IMR-90 (cell line): ENCODE results near the gene ABCC9. TPM values are rescaled to one million over a fixed set of nuclear protein-coding genes. Genes with fewer than 3 reads are reported as not detected.

Experiments used
- ATAC-seq: fragments of 200-7000 bp; cut with Tn5 transposase; 2 replicates; pipeline ENCODE4 v1.9.1; 2020; ENCODE audit warnings: low read depth, mild to moderate bottlenecking, moderate library complexity
- BruUV-seq: library from RNA; stranded (reverse); fragments of 400-500 nt; replicated peaks from 2 replicates; lab custom pipeline; 2021; lab: Mats Ljungman, UMichigan
- CTCF ChIA-PET: fragments of 300-600 bp; formaldehyde crosslinking; extraction: SDS; loops from one replicate; lab custom pipeline; 2021; ENCODE audit warnings: antibody characterized with exemption; lab: Yijun Ruan, JAX
- POLR2A ChIA-PET: fragments of 300-600 bp; sonication (Branson Sonifier 250); formaldehyde crosslinking; loops from one replicate; lab custom pipeline; 2022; ENCODE audit warnings: antibody characterized with exemption; ENCODE audit not compliant: unreplicated experiment; lab: Charles Lee
- DNase-seq: peaks from one replicate; pipeline ENCODE4 v3.0.0; 2013
- H2AFZ ChIP-seq: replicated peaks from 2 replicates; pipeline ENCODE3; 2013; ENCODE audit warnings: low read length, mild to moderate bottlenecking; ENCODE audit not compliant: poor library complexity
- H2AK5ac ChIP-seq: 2 replicates; pipeline ENCODE4 v1.6.1; 2013; ENCODE audit warnings: low read depth, low read length, inconsistent platforms
- H2AK9ac ChIP-seq: replicated peaks from 2 replicates; pipeline ENCODE3; 2013; ENCODE audit warnings: mild to moderate bottlenecking, low read depth, low read length, moderate library complexity; ENCODE audit not compliant: poor library complexity
- H2BK120ac ChIP-seq: 2 replicates; pipeline ENCODE4 v1.6.1; 2013; ENCODE audit warnings: low read depth, low read length, inconsistent platforms
- H2BK15ac ChIP-seq: 3 replicates; pipeline ENCODE4 v1.6.1; 2013; ENCODE audit warnings: low read depth, low read length, inconsistent platforms
- H2BK20ac ChIP-seq: 2 replicates; pipeline ENCODE4 v1.6.1; 2013; ENCODE audit warnings: low read depth, mild to moderate bottlenecking, inconsistent platforms, low read length, moderate library complexity
- H2BK5ac ChIP-seq: 2 replicates; pipeline ENCODE4 v1.6.1; 2013; ENCODE audit warnings: mild to moderate bottlenecking, low read depth, low read length, inconsistent platforms; ENCODE audit not compliant: poor library complexity, severe bottlenecking
- H3K14ac ChIP-seq: replicated peaks from 2 replicates; pipeline ENCODE4 v1.6.1; 2013; ENCODE audit warnings: low read depth, low read length, inconsistent platforms
- H3K18ac ChIP-seq: 2 replicates; pipeline ENCODE4 v1.6.1; 2013; ENCODE audit warnings: low read depth, low read length, control low read depth
- H3K23ac ChIP-seq: 2 replicates; pipeline ENCODE4 v1.6.1; 2013; ENCODE audit warnings: low read depth, low read length, inconsistent platforms
- H3K27ac ChIP-seq: 2 replicates; pipeline ENCODE4 v1.5.1; 2013; ENCODE audit warnings: mild to moderate bottlenecking, control low read depth, low read length; ENCODE audit not compliant: insufficient read depth
- H3K27me3 ChIP-seq: 2 replicates; pipeline ENCODE4 v1.6.1; 2013; ENCODE audit warnings: low read length; ENCODE audit not compliant: control insufficient read depth, insufficient read depth
- H3K36me3 ChIP-seq: 2 replicates; pipeline ENCODE4 v1.6.1; 2013; ENCODE audit warnings: low read length, mixed read lengths; ENCODE audit not compliant: control insufficient read depth, insufficient read depth
- H3K4ac ChIP-seq: 2 replicates; pipeline ENCODE4 v1.6.1; 2013; ENCODE audit warnings: low read depth, low read length, inconsistent platforms
- H3K4me1 ChIP-seq: 2 replicates; pipeline ENCODE4 v1.6.1; 2013; ENCODE audit warnings: low read length, mixed read lengths; ENCODE audit not compliant: control insufficient read depth, insufficient read depth
- H3K4me2 ChIP-seq: 2 replicates; pipeline ENCODE4 v1.6.1; 2013; ENCODE audit warnings: low read depth, mild to moderate bottlenecking, control low read depth, low read length, moderate library complexity
- H3K4me3 ChIP-seq: 2 replicates; pipeline ENCODE4 v1.5.1; 2013; ENCODE audit warnings: low read depth, mild to moderate bottlenecking, control low read depth, low read length, moderate library complexity; ENCODE audit not compliant: insufficient read depth
- H3K56ac ChIP-seq: 2 replicates; pipeline ENCODE4 v1.6.1; 2013; ENCODE audit warnings: low read length, inconsistent platforms; ENCODE audit not compliant: insufficient read depth; ENCODE audit errors: extremely low read depth
- H3K79me1 ChIP-seq, 2 experiments: 2 replicates each; pipeline ENCODE4 v1.6.1; 2013; ENCODE audit warnings: low read length in 2 of 2, inconsistent platforms in 1 of 2, low read depth in 1 of 2
- H3K9ac ChIP-seq: 2 replicates; pipeline ENCODE4 v1.6.1; 2013; ENCODE audit warnings: low read depth, low read length, control low read depth
- H3K9me1 ChIP-seq: 2 replicates; pipeline ENCODE4 v1.6.1; 2013; ENCODE audit warnings: low read length, inconsistent platforms; ENCODE audit not compliant: insufficient read depth
- H3K9me3 ChIP-seq: 2 replicates; pipeline ENCODE4 v1.6.1; 2013; ENCODE audit warnings: low read length; ENCODE audit not compliant: control insufficient read depth, insufficient read depth
- H4K20me1 ChIP-seq: 2 replicates; pipeline ENCODE4 v1.6.1; 2013; ENCODE audit warnings: low read length, inconsistent platforms; ENCODE audit not compliant: insufficient read depth
- H4K5ac ChIP-seq: 2 replicates; pipeline ENCODE4 v1.6.1; 2013; ENCODE audit warnings: mild to moderate bottlenecking, low read depth, low read length, control low read depth
- H4K8ac ChIP-seq, 2 experiments: 2 replicates each; pipeline ENCODE4 v1.6.1; 2013; ENCODE audit warnings: low read depth in 2 of 2, low read length in 2 of 2, control low read depth in 1 of 2, inconsistent platforms in 1 of 2
- H4K91ac ChIP-seq: 2 replicates; pipeline ENCODE4 v1.6.1; 2013; ENCODE audit warnings: low read depth, low read length, inconsistent platforms; ENCODE audit not compliant: insufficient read depth
- FOS ChIP-seq: fragments of 150-350 bp; IDR thresholded peaks from 2 replicates; pipeline ENCODE4 v1.6.1; 2016; ENCODE audit warnings: low read depth, low read length
- MXI1 ChIP-seq: IDR thresholded peaks from 2 replicates; pipeline ENCODE4 v1.6.1; 2012; ENCODE audit warnings: low read depth, mild to moderate bottlenecking, low read length, moderate library complexity, borderline replicate concordance
- RAD21 ChIP-seq: IDR thresholded peaks from 2 replicates; pipeline ENCODE4 v1.6.1; 2012; ENCODE audit warnings: low read length, improper control_type of control experiment
- RCOR1 ChIP-seq: IDR thresholded peaks from 2 replicates; pipeline ENCODE4 v1.6.1; 2012; ENCODE audit warnings: mild to moderate bottlenecking, low read length, improper control_type of control experiment; ENCODE audit not compliant: insufficient replicate concordance
- SMC3 ChIP-seq: fragments of 150-350 bp; IDR thresholded peaks from 2 replicates; pipeline ENCODE4 v1.6.1; 2016; ENCODE audit warnings: low read depth, mild to moderate bottlenecking, antibody characterized with exemption, low read length, moderate library complexity
- WGBS, 2 experiments: methylation state at CpG; one replicate each; pipeline versions ENCODE4 v1.1.5 to v1.1.7; 2013; ENCODE audit warnings: missing lambda C conversion rate in 2 of 2; ENCODE audit not compliant: insufficient read length in 1 of 2; ENCODE audit errors: extremely low coverage in 2 of 2; 5-methylcytosine and 5-hydroxymethylcytosine counted together
- dilution Hi-C: fragments of 300-500 bp; cut with HindIII; formaldehyde crosslinking; loops from one replicate; pipeline ENCODE4 v1.14.3; 2018; ENCODE audit warnings: low sequenced_read_pairs; ENCODE audit not compliant: unreplicated experiment
- in situ Hi-C: fragments of 300-500 bp; cut with MboI; formaldehyde crosslinking; loops from 3 replicates; pipeline ENCODE4 v1.14.3; 2019; ENCODE audit warnings: low sequenced_read_pairs, inconsistent platforms, mixed read lengths
- intact Hi-C: fragments of 100-400 bp; cut with micrococcal nuclease; formaldehyde crosslinking; loops from 2 replicates; pipeline ENCODE4 v1.10.0; 2022
- polyA plus RNA-seq, 3 experiments: library from polyadenylated mRNA; depleted of rRNA; stranded (reverse); fragments of >200 nt; gene quantifications; 2 replicates each; pipeline ENCODE4 v1.2.3, GENCODE V29; 2012; ENCODE audit warnings: low replicate concordance in 1 of 3
- total RNA-seq: library from RNA; depleted of rRNA; stranded (reverse); fragments of >200 nt; gene quantifications from 2 replicates; pipeline ENCODE4 v1.2.3, GENCODE V29; 2012
- TF ChIP-seq, protein P1 (sequence below): fragments of 150-350 bp; IDR thresholded peaks from 2 replicates; pipeline ENCODE4 v1.6.1; 2016; ENCODE audit warnings: low read depth, mild to moderate bottlenecking, low read length, moderate library complexity, borderline replicate concordance

ABCC9 gene
- total and polyA plus RNA-seq, 2 of the 4 experiments (the other 2 are of a cell fraction) = 1.2 to 6.6 TPM

- DNase-seq (peak; percentile 12), ATAC-seq (no peak)
- peak overlapping the region; percentile 14; the same call in 1 of the 2 replicates for H2BK120ac ChIP-seq
- 0 out of 3 replicates have a peak overlapping the region, but pooled peaks have one; percentile 1 for H2BK15ac ChIP-seq
- H2AK5ac ChIP-seq = no peak overlapping the region
- no peaks in the 10 kb centered on the region for H4K20me1 ChIP-seq
- ChIA-PET POLR2A (no interaction called here), CTCF (interaction anchor here (1.9 kb wide), 1 partner anchor 9 kb away, joined by 4 read pairs; no protein-coding TSS in a partner anchor)
- no peaks in the 10 kb centered on the region for H3K9me1 ChIP-seq
- no peaks in the 10 kb centered on the region for H3K27me3 ChIP-seq
- H3K27ac ChIP-seq = no peak overlapping the region
- peaks cover 0 to 7% of the 10 kb centered on the region in 2 experiments; a peak in 2 of 4 replicates for H3K79me1 ChIP-seq
- H3K4me1 ChIP-seq = peaks cover 2% of the 10 kb centered on the region; the same call in 1 of the 2 replicates
- intact Hi-C loops (loop anchor here (1.0 to 2.0 kb wide), 2 partner anchors 167 to 214 kb away; partner anchors contain the start of gene ABCC9), dilution Hi-C loops (no loop called here), in situ Hi-C loops (no loop called here)
- H3K4me2 ChIP-seq = peak overlapping the region; percentile 89
- peak overlapping the region; percentile 78; the same call in 1 of the 2 replicates for H3K23ac ChIP-seq
- peak overlapping the region; percentile 96 for H3K4me3 ChIP-seq
- H4K8ac ChIP-seq = no peak overlapping the region; a peak in 1 of 4 replicates
- BruUV-seq = no TSS peak
- TF ChIP-seq, protein P1, sequence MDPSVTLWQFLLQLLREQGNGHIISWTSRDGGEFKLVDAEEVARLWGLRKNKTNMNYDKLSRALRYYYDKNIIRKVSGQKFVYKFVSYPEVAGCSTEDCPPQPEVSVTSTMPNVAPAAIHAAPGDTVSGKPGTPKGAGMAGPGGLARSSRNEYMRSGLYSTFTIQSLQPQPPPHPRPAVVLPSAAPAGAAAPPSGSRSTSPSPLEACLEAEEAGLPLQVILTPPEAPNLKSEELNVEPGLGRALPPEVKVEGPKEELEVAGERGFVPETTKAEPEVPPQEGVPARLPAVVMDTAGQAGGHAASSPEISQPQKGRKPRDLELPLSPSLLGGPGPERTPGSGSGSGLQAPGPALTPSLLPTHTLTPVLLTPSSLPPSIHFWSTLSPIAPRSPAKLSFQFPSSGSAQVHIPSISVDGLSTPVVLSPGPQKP = no peak
- TF ChIP-seq FOS (no peak), MXI1 (no peak), RAD21 (no peak), SMC3 (no peak), RCOR1 (no peak)
- H2BK20ac ChIP-seq = no peak overlapping the region
- 0 out of 2 replicates have a peak overlapping the region, but pooled peaks have one; percentile 20 for H3K18ac ChIP-seq
- H2AK9ac ChIP-seq = no peak overlapping the region
- H4K91ac ChIP-seq = no peak overlapping the region
- H3K36me3 ChIP-seq = no peaks in the 10 kb centered on the region
- peak overlapping the region; percentile 44; the same call in 1 of the 2 replicates for H4K5ac ChIP-seq
- no peak overlapping the region for H3K14ac ChIP-seq
- H3K4ac ChIP-seq = 0 out of 2 replicates have a peak overlapping the region, but pooled peaks have one; percentile 29
- no peak overlapping the region for H2AFZ ChIP-seq
- no peak overlapping the region for H3K56ac ChIP-seq
- no CpG with 5 or more reads among the region's 10 CpGs for WGBS, 2 experiments
- no peaks in the 10 kb centered on the region for H3K9me3 ChIP-seq
- peak overlapping the region; percentile 24; the same call in 1 of the 2 replicates for H3K9ac ChIP-seq
- H2BK5ac ChIP-seq = peak overlapping the region; percentile 43
Measured at GRCh38 chr12:21773806-21774205, 167.4 kb downstream of the ABCC9 start.
